K562 (cell line): Measurements from ENCODE around the gene FAM120B. TPM values are rescaled to one million over a fixed set of nuclear protein-coding genes. Genes with fewer than 3 reads are reported as not detected.

Experiments used
- ATAC-seq: fragments of 200-7000 bp; cut with Tn5 transposase; 3 replicates; pipeline ENCODE4 v1.9.1; 2020; ENCODE audit warnings: moderate library complexity
- BruUV-seq: library from RNA; stranded (reverse); fragments of 400-500 nt; replicated peaks from 2 replicates; lab custom pipeline; 2021; lab: Mats Ljungman, UMichigan
- CTCF ChIA-PET: fragments of 300-600 bp; formaldehyde crosslinking; extraction: SDS; loops from one replicate; lab custom pipeline; 2021; ENCODE audit warnings: low intra/inter-chr PET ratio; lab: Yijun Ruan, JAX
- POLR2A ChIA-PET: fragments of 300-600, 350-650 bp; sonication (Branson Sonifier 250); formaldehyde crosslinking; extraction: SDS; loops from one replicate; lab custom pipeline; 2021; ENCODE audit warnings: antibody characterized with exemption, inconsistent platforms; lab: Yijun Ruan, JAX
- DNase-seq, 4 experiments: peaks; one replicate each; pipeline versions ENCODE4 v3.0.0 to v3.0.0-alpha.2; 2011 to 2018; ENCODE audit warnings: low spot score in 3 of 4, mixed read lengths in 3 of 4; ENCODE audit errors: extremely low read depth in 1 of 4
- FAIRE-seq: peaks from 2 replicates; lab custom pipeline; 2011; peaks lifted over from hg19 to GRCh38; lab: Jason Lieb, UNC
- H2AFZ ChIP-seq: 2 replicates; pipeline ENCODE4 v1.6.0; 2011; ENCODE audit warnings: low read depth, low read length, control low read depth, inconsistent platforms
- H3K27ac ChIP-seq: fragments of 200-600 bp; 3 replicates; pipeline ENCODE4 v1.8.0; 2011; ENCODE audit warnings: low read depth, mild to moderate bottlenecking, control low read depth, inconsistent platforms, low read length, moderate library complexity, mixed read lengths; ENCODE audit errors: extremely low read depth
- H3K27me3 ChIP-seq, 2 experiments: fragments of 300-600 bp in 1 of 2; 2 replicates in 1 of 2; 3 replicates in 1 of 2; pipeline versions ENCODE4 v1.6.0 to v1.8.0; 2011; ENCODE audit warnings: inconsistent platforms in 2 of 2, low read length in 2 of 2, mild to moderate bottlenecking in 1 of 2, mixed read lengths in 1 of 2, moderate library complexity in 1 of 2; ENCODE audit not compliant: control insufficient read depth in 2 of 2, insufficient read depth in 2 of 2
- H3K36me3 ChIP-seq: fragments of 300-600 bp; 3 replicates; pipeline ENCODE4 v1.8.0; 2011; ENCODE audit warnings: mild to moderate bottlenecking, low read length, inconsistent platforms; ENCODE audit not compliant: control insufficient read depth, insufficient read depth
- H3K4me1 ChIP-seq, 2 experiments: fragments of 200-600 bp in 1 of 2; replicated peaks in 1 of 2; 2 replicates in 1 of 2; 3 replicates in 1 of 2; pipeline versions ENCODE4 v1.5.1 to v1.8.0; 2011; ENCODE audit warnings: inconsistent platforms in 2 of 2, low read length in 2 of 2, mild to moderate bottlenecking in 1 of 2, mixed read lengths in 1 of 2, moderate library complexity in 1 of 2; ENCODE audit not compliant: control insufficient read depth in 2 of 2, insufficient read depth in 2 of 2
- H3K4me2 ChIP-seq: 2 replicates; pipeline ENCODE4 v1.6.1; 2011; ENCODE audit warnings: low read length, control low read depth, inconsistent platforms, mixed read lengths; ENCODE audit not compliant: insufficient read depth
- H3K4me3 ChIP-seq: fragments of 200-600 bp; sonication (generic), shearing (Covaris generic); 2 replicates; pipeline ENCODE4 v1.5.1; 2016; ENCODE audit warnings: control low read depth, inconsistent platforms
- H3K79me2 ChIP-seq: fragments of 200-600 bp; 3 replicates; pipeline ENCODE4 v1.8.0; 2011; ENCODE audit warnings: low read length, inconsistent platforms; ENCODE audit not compliant: control insufficient read depth, insufficient read depth
- H3K9ac ChIP-seq, 2 experiments: 2 replicates each; pipeline versions ENCODE4 v1.6.0 to v1.6.1; 2011; ENCODE audit warnings: low read depth in 2 of 2, low read length in 2 of 2, control low read depth in 1 of 2, inconsistent platforms in 1 of 2, mild to moderate bottlenecking in 1 of 2, mixed read lengths in 1 of 2; ENCODE audit not compliant: insufficient read depth in 1 of 2
- H3K9me1 ChIP-seq: one replicate; pipeline ENCODE4 v1.6.0; 2011; ENCODE audit warnings: inconsistent platforms, mild to moderate bottlenecking, low read length, moderate library complexity; ENCODE audit not compliant: control insufficient read depth, insufficient read depth
- H3K9me3 ChIP-seq: replicated peaks from 2 replicates; pipeline ENCODE4 v1.5.1; 2011; ENCODE audit warnings: low read depth, low read length, inconsistent platforms; ENCODE audit not compliant: control insufficient read depth, insufficient read depth
- H4K20me1 ChIP-seq: replicated peaks from 2 replicates; pipeline ENCODE4 v1.6.1; 2011; ENCODE audit warnings: low read length, inconsistent platforms, mixed read lengths; ENCODE audit not compliant: control insufficient read depth, insufficient read depth
- ARHGAP35 ChIP-seq: fragments of 450-650 bp; IDR thresholded peaks from 2 replicates; pipeline ENCODE4 v1.6.1; 2018; ENCODE audit not compliant: partially characterized antibody
- FOXJ3 ChIP-seq: sonication (generic); formaldehyde crosslinking; IDR thresholded peaks from 2 replicates; pipeline ENCODE4 v1.4.0; 2020; ENCODE audit warnings: mild to moderate bottlenecking, missing genetic modification reagents
- GTF2E2 ChIP-seq: fragments of 200-800 bp; sonication (Bioruptor generic); IDR thresholded peaks from 2 replicates; pipeline ENCODE4 v1.6.1; 2016; ENCODE audit warnings: missing genetic modification characterization, missing compliant biosample characterization
- ILK ChIP-seq: fragments of 450-650 bp; IDR thresholded peaks from 2 replicates; pipeline ENCODE4 v1.6.1; 2016; ENCODE audit warnings: missing genetic modification characterization, low read depth, mild to moderate bottlenecking, missing compliant biosample characterization, moderate library complexity, borderline replicate concordance
- NR1H2 ChIP-seq: sonication (generic); formaldehyde crosslinking; IDR thresholded peaks from 2 replicates; pipeline ENCODE4 v1.4.0; 2020; ENCODE audit warnings: mild to moderate bottlenecking, missing genetic modification reagents
- RAD51 ChIP-seq: fragments of 450-650 bp; IDR thresholded peaks from 2 replicates; pipeline ENCODE4 v1.7.1; 2016; ENCODE audit warnings: low read depth, mild to moderate bottlenecking, borderline replicate concordance
- RBM14 ChIP-seq: fragments of 200-400 bp; formaldehyde crosslinking; IDR thresholded peaks from 2 replicates; pipeline ENCODE4 v1.6.1; 2018; ENCODE audit warnings: low read depth, mild to moderate bottlenecking, low read length, moderate library complexity, borderline replicate concordance; ENCODE audit not compliant: insufficient read depth
- ZNF239 ChIP-seq: fragments of 250-450 bp; sonication (Bioruptor Pico); IDR thresholded peaks from 2 replicates; pipeline ENCODE4 v1.4.0; 2020; ENCODE audit warnings: mild to moderate bottlenecking
- ZNF282 ChIP-seq: sonication (generic); formaldehyde crosslinking; IDR thresholded peaks from 2 replicates; pipeline ENCODE4 v1.8.1; 2023; ENCODE audit warnings: missing genetic modification reagents
- ZNF408 ChIP-seq: fragments of 250-450 bp; sonication (Bioruptor Pico); IDR thresholded peaks from 2 replicates; pipeline ENCODE4 v1.4.0; 2020; ENCODE audit warnings: low read depth, mild to moderate bottlenecking, moderate library complexity
- ZZZ3 ChIP-seq: fragments of 450-650 bp; IDR thresholded peaks from 2 replicates; pipeline ENCODE4 v1.6.1; 2016; ENCODE audit warnings: antibody characterized with exemption, mild to moderate bottlenecking, moderate library complexity
- WGBS: fragments of 100-300 bp; shearing (Covaris generic); methylation state at CpG from one replicate; pipeline ENCODE4 v1.1.6; 2016; ENCODE audit warnings: low coverage, mixed read lengths; ENCODE audit not compliant: insufficient coverage; ENCODE audit errors: missing lambda C conversion rate; 5-methylcytosine and 5-hydroxymethylcytosine counted together
- in situ Hi-C: fragments of 300-500 bp; cut with MboI; formaldehyde crosslinking; loops from 4 replicates; pipeline ENCODE4 v1.15.0; 2018; ENCODE audit warnings: inconsistent platforms, mixed read lengths
- intact Hi-C: fragments of 100-400 bp; cut with micrococcal nuclease; formaldehyde crosslinking; loops from 2 replicates; pipeline ENCODE4 v1.14.2; 2022
- polyA plus RNA-seq, 8 experiments: library from polyadenylated mRNA; depleted of rRNA in 4 of 8; stranded (reverse) in 5 of 8; unstranded in 3 of 8; fragments of >200 nt; fragmentation: Nextera tagmentation in 2 of 8; fragmentation: Illumina TruSeq in 1 of 8; extraction: Ambion mirVana in 2 of 8; extraction: Trizol in 1 of 8; gene quantifications; 2 replicates each; pipeline versions ENCODE4 v1.2.1 to v1.2.3, GENCODE V29; 2011 to 2014; ENCODE audit warnings: inconsistent platforms in 1 of 8, missing spikeins in 1 of 8
- total RNA-seq, 7 experiments: library from RNA; depleted of rRNA in 6 of 7; stranded (reverse); fragments of >200 nt in 6 of 7; fragmentation: Illumina TruSeq in 2 of 7; extraction: Trizol in 2 of 7; gene quantifications; 2 replicates each; pipeline versions ENCODE4 v1.2.1 to v1.2.3, GENCODE V29; 2011 to 2021; ENCODE audit warnings: low replicate concordance in 1 of 7
- TF ChIP-seq, protein P1 (sequence below), 3 experiments: IDR thresholded peaks in 2 of 3; conservative IDR thresholded peaks in 1 of 3; 2 replicates each; pipeline ENCODE4 v1.5.1; 2011 to 2012; ENCODE audit warnings: low read length in 3 of 3, mild to moderate bottlenecking in 3 of 3, control low read depth in 2 of 3, improper control_type of control experiment in 1 of 3, inconsistent platforms in 1 of 3, low read depth in 1 of 3, mixed read lengths in 1 of 3, moderate library complexity in 1 of 3; ENCODE audit not compliant: insufficient read depth in 2 of 3
- TF ChIP-seq, protein P2 (sequence below): fragments of 250-450 bp; sonication (Bioruptor Pico); IDR thresholded peaks from 2 replicates; pipeline ENCODE4 v1.5.1; 2021; ENCODE audit warnings: mild to moderate bottlenecking

FAM120B gene
- total and polyA plus RNA-seq, 9 of the 15 experiments (the other 6 are each of a cell fraction or from before 2014, with no cell fraction given), result 3.5 to 22.6 (median 14.7) TPM

DNA sequence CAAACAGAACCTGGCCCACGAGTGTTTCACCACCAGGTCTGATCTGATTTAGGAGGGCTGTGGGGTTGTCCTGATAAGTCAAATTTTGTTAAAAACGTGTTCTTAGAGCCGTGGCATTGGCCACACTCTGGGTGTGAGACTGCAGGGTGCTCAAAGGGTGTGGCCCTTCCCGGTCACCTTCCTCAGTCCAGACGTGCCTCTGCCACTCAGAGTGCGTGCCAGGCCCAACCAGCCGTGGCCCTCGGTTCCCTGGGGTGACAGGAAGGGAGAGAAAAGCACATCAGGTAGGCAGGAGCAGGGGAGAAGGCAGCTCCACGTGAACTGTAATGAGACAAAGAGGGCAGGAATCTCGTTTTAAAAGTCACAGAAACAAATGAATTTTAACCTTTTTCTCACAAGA, 115.4 kb downstream of the FAM120B start:
- H3K9ac ChIP-seq, result no peak overlapping the region
- CTCF ChIA-PET, result no interaction called here
- DNase-seq (no peak), FAIRE-seq (no peak)
- no peaks in the 10 kb centered on the region for H3K79me2 ChIP-seq
- no peak overlapping the region for H3K27ac ChIP-seq
- H3K36me3 ChIP-seq, result no peaks in the 10 kb centered on the region
- H2AFZ ChIP-seq, result no peak overlapping the region
- intact Hi-C loops, result no loop called here
- no peaks in the 10 kb centered on the region for H3K9me3 ChIP-seq
- H4K20me1 ChIP-seq, result no peaks in the 10 kb centered on the region
- no peak overlapping the region for H3K4me2 ChIP-seq
- H3K4me1 ChIP-seq, result peaks cover 0 to 9% of the 10 kb centered on the region in 2 experiments; a peak in 1 of 5 replicates
- BruUV-seq, result no TSS peak
- no peak for TF ChIP-seq RAD51
- TF ChIP-seq GTF2E2 (tag), result no peak
- TF ChIP-seq RBM14, result no peak
- no peak for TF ChIP-seq ZNF408
- no peak for TF ChIP-seq NR1H2
- TF ChIP-seq ARHGAP35, result no peak
- TF ChIP-seq, protein P1, sequence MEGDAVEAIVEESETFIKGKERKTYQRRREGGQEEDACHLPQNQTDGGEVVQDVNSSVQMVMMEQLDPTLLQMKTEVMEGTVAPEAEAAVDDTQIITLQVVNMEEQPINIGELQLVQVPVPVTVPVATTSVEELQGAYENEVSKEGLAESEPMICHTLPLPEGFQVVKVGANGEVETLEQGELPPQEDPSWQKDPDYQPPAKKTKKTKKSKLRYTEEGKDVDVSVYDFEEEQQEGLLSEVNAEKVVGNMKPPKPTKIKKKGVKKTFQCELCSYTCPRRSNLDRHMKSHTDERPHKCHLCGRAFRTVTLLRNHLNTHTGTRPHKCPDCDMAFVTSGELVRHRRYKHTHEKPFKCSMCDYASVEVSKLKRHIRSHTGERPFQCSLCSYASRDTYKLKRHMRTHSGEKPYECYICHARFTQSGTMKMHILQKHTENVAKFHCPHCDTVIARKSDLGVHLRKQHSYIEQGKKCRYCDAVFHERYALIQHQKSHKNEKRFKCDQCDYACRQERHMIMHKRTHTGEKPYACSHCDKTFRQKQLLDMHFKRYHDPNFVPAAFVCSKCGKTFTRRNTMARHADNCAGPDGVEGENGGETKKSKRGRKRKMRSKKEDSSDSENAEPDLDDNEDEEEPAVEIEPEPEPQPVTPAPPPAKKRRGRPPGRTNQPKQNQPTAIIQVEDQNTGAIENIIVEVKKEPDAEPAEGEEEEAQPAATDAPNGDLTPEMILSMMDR (IDR thresholded peaks at IDR 0.05 in 2 of 3, conservative IDR thresholded peaks at IDR 0.05 in 1 of 3; ENCODE audit: insufficient read depth in 2 of 3, low read depth in 1 of 3, low read length in 3 of 3), result no peak
- TF ChIP-seq ZNF282, result no peak
- TF ChIP-seq, protein P2, sequence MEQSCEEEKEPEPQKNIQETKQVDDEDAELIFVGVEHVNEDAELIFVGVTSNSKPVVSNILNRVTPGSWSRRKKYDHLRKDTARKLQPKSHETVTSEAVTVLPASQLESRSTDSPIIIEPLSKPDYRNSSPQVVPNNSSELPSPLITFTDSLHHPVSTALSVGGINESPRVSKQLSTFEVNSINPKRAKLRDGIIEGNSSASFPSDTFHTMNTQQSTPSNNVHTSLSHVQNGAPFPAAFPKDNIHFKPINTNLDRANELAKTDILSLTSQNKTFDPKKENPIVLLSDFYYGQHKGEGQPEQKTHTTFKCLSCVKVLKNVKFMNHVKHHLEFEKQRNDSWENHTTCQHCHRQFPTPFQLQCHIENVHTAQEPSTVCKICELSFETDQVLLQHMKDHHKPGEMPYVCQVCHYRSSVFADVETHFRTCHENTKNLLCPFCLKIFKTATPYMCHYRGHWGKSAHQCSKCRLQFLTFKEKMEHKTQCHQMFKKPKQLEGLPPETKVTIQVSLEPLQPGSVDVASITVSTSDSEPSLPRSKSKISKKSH (CRISPR knock-in tag), result no peak
- no peak for TF ChIP-seq ZNF239
- TF ChIP-seq ILK (tag), result no peak
- no peak for TF ChIP-seq ZZZ3
- no peak for TF ChIP-seq FOXJ3 (CRISPR knock-in tag)
- TF ChIP-seq, all 486 proteins: peak for 0
- WGBS, result 3% methylated on average over 10 of the region's 10 CpGs
- no peak for ATAC-seq
- Histone ChIP-seq H3K4me3 (no peak overlapping the region), H3K27me3 (peaks cover 63 to 84% of the 10 kb centered on the region in 2 experiments), H3K9me1 (no peaks in the 10 kb centered on the region)
- in situ Hi-C loops, result no loop called here
- POLR2A ChIA-PET, result interaction anchor here (0.7 kb wide), 1 partner anchor 140 kb away, joined by 3 read pairs; no protein-coding TSS in a partner anchor
